CD4-positive, alpha-beta T cell (primary cell): ENCODE results near the gene TMEM145. TPM values are rescaled to one million over a fixed set of nuclear protein-coding genes. Genes with fewer than 3 reads are reported as not detected.

Experiments used
- ATAC-seq: fragments of 200-7000 bp; cut with Tn5 transposase; one replicate; pipeline ENCODE4 v1.10.0; 2022; ENCODE audit warnings: mild to moderate bottlenecking; ENCODE audit not compliant: poor library complexity
- CTCF ChIA-PET: fragments of 350-600 bp; sonication (Branson Sonifier 250); formaldehyde crosslinking; loops from one replicate; lab custom pipeline; 2021; ENCODE audit warnings: antibody characterized with exemption, inconsistent platforms; lab: Charles Lee
- POLR2A ChIA-PET: fragments of 350-600 bp; sonication (Branson Sonifier 250); formaldehyde crosslinking; loops from one replicate; lab custom pipeline; 2021; ENCODE audit warnings: antibody characterized with exemption, inconsistent platforms; lab: Charles Lee
- DNase-seq, 14 experiments: peaks; one replicate each; pipeline ENCODE4 v3.0.0-alpha.2; 2013 to 2020; ENCODE audit warnings: mixed read lengths in 2 of 14
- H3K27ac ChIP-seq, 2 donors: one replicate each; pipeline versions ENCODE4 v1.5.1 to v1.7.0; 2013; ENCODE audit warnings: low read length in 2 of 2, low read depth in 1 of 2, mild to moderate bottlenecking in 1 of 2
- H3K27me3 ChIP-seq, 2 experiments: 1 replicate in 1 of 2; 2 replicates in 1 of 2; pipeline versions ENCODE4 v1.6.1 to v1.7.0; 2013; ENCODE audit warnings: low read length in 2 of 2, control low read depth in 1 of 2, mild to moderate bottlenecking in 1 of 2, moderate library complexity in 1 of 2; ENCODE audit not compliant: insufficient read depth in 2 of 2, control insufficient read depth in 1 of 2
- H3K36me3 ChIP-seq: one replicate; pipeline ENCODE4 v1.6.1; 2013; ENCODE audit warnings: low read length, control low read depth; ENCODE audit not compliant: insufficient read depth
- H3K4me1 ChIP-seq: one replicate; pipeline ENCODE4 v1.6.1; 2013; ENCODE audit warnings: low read length, control low read depth; ENCODE audit not compliant: insufficient read depth
- H3K4me3 ChIP-seq: one replicate; pipeline ENCODE4 v1.5.1; 2013; ENCODE audit warnings: mild to moderate bottlenecking, low read length, moderate library complexity
- H3K9me3 ChIP-seq, 2 experiments: 1 replicate in 1 of 2; 2 replicates in 1 of 2; pipeline versions ENCODE4 v1.6.1 to v1.7.0; 2013; ENCODE audit warnings: low read length in 2 of 2, mild to moderate bottlenecking in 2 of 2, control low read depth in 1 of 2, moderate library complexity in 1 of 2; ENCODE audit not compliant: control insufficient read depth in 1 of 2, insufficient read depth in 1 of 2
- H3K27ac Mint-ChIP-seq: one replicate; pipeline ENCODE4 v1.8.0; 2020; ENCODE audit warnings: mixed read lengths
- H3K27me3 Mint-ChIP-seq: one replicate; pipeline ENCODE4 v1.8.0; 2021; ENCODE audit warnings: mixed read lengths
- H3K36me3 Mint-ChIP-seq: one replicate; pipeline ENCODE4 v1.8.0; 2021; ENCODE audit warnings: low read depth, mixed read lengths
- H3K4me1 Mint-ChIP-seq: one replicate; pipeline ENCODE4 v1.8.0; 2021; ENCODE audit warnings: low read depth, mixed read lengths
- H3K4me3 Mint-ChIP-seq: one replicate; pipeline ENCODE4 v1.8.0; 2020; ENCODE audit warnings: mild to moderate bottlenecking, mixed read lengths
- H3K9me3 Mint-ChIP-seq: one replicate; pipeline ENCODE4 v1.8.0; 2020; ENCODE audit warnings: mixed read lengths
- CTCF ChIP-seq: fragments of 200-600 bp; IDR thresholded peaks from one replicate; pipeline ENCODE4 v1.8.0; 2022; ENCODE audit warnings: antibody characterized with exemption, mild to moderate bottlenecking
- intact Hi-C, 2 experiments: fragments of 100-400 bp; cut with DNase I in 1 of 2; cut with micrococcal nuclease in 1 of 2; formaldehyde crosslinking; loops; one replicate each; pipeline versions ENCODE4 v1.15.1 to v1.9.0; 2023 to 2025; cut with DNase I, micrococcal nuclease
- total RNA-seq, 174 experiments: library from RNA in 2 of 174; stranded (reverse) in 2 of 174; gene quantifications; one replicate each; pipeline ENCODE4 v1.2.3 and lab custom pipeline; 2021 to 2026

Gene TMEM145
- total RNA-seq, 2 experiments from 2014 or later: not detected

GRCh38 chr19:42290136-42290522, 23.0 kb upstream of the TMEM145 start:
- no peak for TF ChIP-seq CTCF
- no peaks in the 10 kb centered on the region for H3K9me3 ChIP-seq
- peaks cover 35% of the 10 kb centered on the region for H3K4me1 ChIP-seq
- Mint-ChIP-seq H3K36me3 (peaks cover 70% of the 10 kb centered on the region), H3K4me3 (no peak overlapping the region), H3K4me1 (peaks cover 18% of the 10 kb centered on the region), H3K27me3 (no peaks in the 10 kb centered on the region), H3K27ac (no peak overlapping the region), H3K9me3 (no peaks in the 10 kb centered on the region)
- ChIA-PET CTCF (interaction anchor here (0.7 to 1.2 kb wide), 2 partner anchors 19 to 158 kb away, joined by 3 read pairs; partner anchors contain the start of gene POU2F2), POLR2A (no interaction called here)
- intact Hi-C loops: no loop called here
- no peak overlapping the region for H3K4me3 ChIP-seq
- no peaks in the 10 kb centered on the region for H3K27me3 ChIP-seq
- no peak for ATAC-seq
- DNase-seq: peak in 1 of 14 experiments; percentile 29
- H3K36me3 ChIP-seq: peaks cover 78% of the 10 kb centered on the region
- no peak overlapping the region for H3K27ac ChIP-seq

GRCh38 chr19:42290523-42291434, 22.3 kb upstream of the TMEM145 start:
- TF ChIP-seq CTCF: peak; percentile 56
- no peaks in the 10 kb centered on the region for H3K27me3 ChIP-seq
- Mint-ChIP-seq H3K4me1 (peaks cover 15% of the 10 kb centered on the region), H3K27me3 (no peaks in the 10 kb centered on the region), H3K27ac (no peak overlapping the region), H3K36me3 (peaks cover 72% of the 10 kb centered on the region), H3K9me3 (no peaks in the 10 kb centered on the region), H3K4me3 (no peak overlapping the region)
- ChIA-PET CTCF (interaction anchor here (0.7 to 1.2 kb wide), 2 partner anchors 20 to 158 kb away, joined by 3 read pairs; partner anchors contain the start of gene POU2F2), POLR2A (no interaction called here)
- ATAC-seq: peak; percentile 72
- H3K4me1 ChIP-seq: peaks cover 31% of the 10 kb centered on the region
- DNase-seq: peak; percentile 37 to 77 (median 58)
- H3K4me3 ChIP-seq: no peak overlapping the region
- no peak overlapping the region for H3K27ac ChIP-seq
- H3K36me3 ChIP-seq: peaks cover 78% of the 10 kb centered on the region
- intact Hi-C loops: no loop called here
- H3K9me3 ChIP-seq: no peaks in the 10 kb centered on the region

GRCh38 chr19:42291435-42291810, 21.7 kb upstream of the TMEM145 start:
- POLR2A ChIA-PET: no interaction called here
- Mint-ChIP-seq H3K4me1 (peaks cover 15% of the 10 kb centered on the region), H3K9me3 (no peaks in the 10 kb centered on the region), H3K27ac (no peak overlapping the region), H3K27me3 (no peaks in the 10 kb centered on the region), H3K36me3 (peaks cover 72% of the 10 kb centered on the region), H3K4me3 (no peak overlapping the region)
- no peak for TF ChIP-seq CTCF
- intact Hi-C loops: no loop called here
- Histone ChIP-seq H3K27ac (no peak overlapping the region), H3K27me3 (no peaks in the 10 kb centered on the region), H3K9me3 (no peaks in the 10 kb centered on the region), H3K36me3 (peaks cover 78% of the 10 kb centered on the region), H3K4me3 (no peak overlapping the region), H3K4me1 (peaks cover 32% of the 10 kb centered on the region)
- CTCF ChIA-PET: interaction anchor here (1.2 kb wide), 1 partner anchor 21 kb away, joined by 3 read pairs; no protein-coding TSS in a partner anchor
- no peak for ATAC-seq
- DNase-seq: no peak
